ENCODE data around the gene ARHGAP31. TPM values are rescaled to one million over a fixed set of nuclear protein-coding genes. Genes with fewer than 3 reads are reported as not detected.

Gene ARHGAP31
- total and polyA plus RNA-seq, 10 of the 15 experiments (the other 5 are each of a cell fraction or from before 2014, with no cell fraction given) = 0.97 to 29.8 (median 10.3) TPM

GRCh38 chr3:119352034-119352609 lies 57.9 kb downstream of the ARHGAP31 start (continued):
- TF ChIP-seq CEBPZ (IDR thresholded peaks at IDR 0.05; ENCODE audit: low read depth, low read length) = no peak
- TF ChIP-seq RAD51 (IDR thresholded peaks at IDR 0.05) = peak; percentile 52; the same call in 1 of the 2 replicates
- no peak for TF ChIP-seq ZNF622 (IDR thresholded peaks at IDR 0.05)
- TF ChIP-seq EZH2 (IDR thresholded peaks at IDR 0.05; ENCODE audit: borderline replicate concordance, control insufficient read depth, low read depth, low read length) = no peak
- TF ChIP-seq KDM1A (IDR thresholded peaks at IDR 0.05; ENCODE audit: borderline replicate concordance) = no peak
- TF ChIP-seq E2F4 (IDR thresholded peaks at IDR 0.05; ENCODE audit: low read depth, low read length) = no peak
- TF ChIP-seq E2F8 (IDR thresholded peaks at IDR 0.05; ENCODE audit: low read depth, partially characterized antibody) = no peak
- no peak for TF ChIP-seq E4F1 (IDR thresholded peaks at IDR 0.05; ENCODE audit: borderline replicate concordance, partially characterized antibody)
- 0 out of 2 replicates have a peak, but pooled peaks have one; percentile 51 for TF ChIP-seq CBX5 (IDR thresholded peaks at IDR 0.05; ENCODE audit: low read depth)
- TF ChIP-seq ZNF207 (IDR thresholded peaks at IDR 0.05; ENCODE audit: borderline replicate concordance) = no peak
- TF ChIP-seq ZSCAN29 (IDR thresholded peaks at IDR 0.05) = no peak
- TF ChIP-seq HCFC1 (IDR thresholded peaks at IDR 0.05; ENCODE audit: low read length) = no peak
- TF ChIP-seq BHLHE40 (IDR thresholded peaks at IDR 0.05; ENCODE audit: borderline replicate concordance in 1 of 2, low read depth in 2 of 2, low read length in 1 of 2) = peak in 1 of 2 experiments; percentile 29; a peak in 2 of 4 replicates
- no peak for TF ChIP-seq USF1 (IDR thresholded peaks at IDR 0.05; ENCODE audit: borderline replicate concordance, extremely low read length, insufficient read depth, low read depth, low read length)
- no peak for TF ChIP-seq RBBP5 (conservative IDR thresholded peaks at IDR 0.05)
- no peak for TF ChIP-seq POLR2A (IDR thresholded peaks at IDR 0.05; ENCODE audit: low read depth, low read length)
- TF ChIP-seq BMI1 (IDR thresholded peaks at IDR 0.05; ENCODE audit: borderline replicate concordance) = no peak
- TF ChIP-seq CHD4 (IDR thresholded peaks at IDR 0.05) = no peak
- no peak for TF ChIP-seq CBX3 (IDR thresholded peaks at IDR 0.05; ENCODE audit: borderline replicate concordance, low read depth)
- TF ChIP-seq NR2C1 (IDR thresholded peaks at IDR 0.05) = no peak
